Measurements from ENCODE around the gene DLK1. TPM values are rescaled to one million over a fixed set of nuclear protein-coding genes. Genes with fewer than 3 reads are reported as not detected.

The DLK1 gene
- total RNA-seq, 1 donor from 2014 or later, result 4.4 TPM

DNA sequence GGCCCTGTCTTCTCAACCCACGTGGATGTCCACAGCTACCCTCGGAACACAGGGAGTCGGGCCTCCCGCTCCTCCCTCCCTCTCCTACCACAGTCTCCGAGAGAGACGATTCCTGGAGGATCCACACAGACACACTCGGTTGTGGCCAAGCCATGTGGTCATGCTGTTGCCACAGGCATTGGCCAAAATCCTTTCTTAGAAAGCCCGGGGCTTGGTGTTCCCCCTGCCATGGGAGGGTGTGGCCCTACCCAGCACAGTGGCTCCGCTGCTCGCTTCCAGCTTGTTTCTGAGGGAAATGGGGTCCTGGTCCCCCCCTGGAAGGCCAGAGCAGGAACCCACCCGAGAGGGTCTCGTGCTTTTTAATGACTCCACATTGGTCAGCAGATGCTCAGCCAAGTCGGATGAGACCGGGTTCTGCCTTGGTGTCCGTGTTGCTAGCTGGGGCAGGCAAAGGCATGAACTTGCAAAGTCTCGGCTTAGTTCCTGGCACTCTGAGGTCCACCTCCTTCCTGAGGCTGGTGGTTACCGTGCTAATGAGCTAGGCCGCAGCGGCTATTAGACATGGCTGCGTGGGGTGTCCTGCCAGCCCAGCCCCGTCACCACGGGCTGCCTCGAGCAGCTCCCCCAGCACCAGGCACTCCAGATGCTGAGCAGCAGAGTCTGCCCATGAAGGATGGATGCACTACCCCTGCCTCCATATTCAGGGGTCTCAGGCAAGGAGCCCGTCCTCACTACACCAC lies 52.4 kb downstream of the DLK1 start:
- TF ChIP-seq, protein P1, sequence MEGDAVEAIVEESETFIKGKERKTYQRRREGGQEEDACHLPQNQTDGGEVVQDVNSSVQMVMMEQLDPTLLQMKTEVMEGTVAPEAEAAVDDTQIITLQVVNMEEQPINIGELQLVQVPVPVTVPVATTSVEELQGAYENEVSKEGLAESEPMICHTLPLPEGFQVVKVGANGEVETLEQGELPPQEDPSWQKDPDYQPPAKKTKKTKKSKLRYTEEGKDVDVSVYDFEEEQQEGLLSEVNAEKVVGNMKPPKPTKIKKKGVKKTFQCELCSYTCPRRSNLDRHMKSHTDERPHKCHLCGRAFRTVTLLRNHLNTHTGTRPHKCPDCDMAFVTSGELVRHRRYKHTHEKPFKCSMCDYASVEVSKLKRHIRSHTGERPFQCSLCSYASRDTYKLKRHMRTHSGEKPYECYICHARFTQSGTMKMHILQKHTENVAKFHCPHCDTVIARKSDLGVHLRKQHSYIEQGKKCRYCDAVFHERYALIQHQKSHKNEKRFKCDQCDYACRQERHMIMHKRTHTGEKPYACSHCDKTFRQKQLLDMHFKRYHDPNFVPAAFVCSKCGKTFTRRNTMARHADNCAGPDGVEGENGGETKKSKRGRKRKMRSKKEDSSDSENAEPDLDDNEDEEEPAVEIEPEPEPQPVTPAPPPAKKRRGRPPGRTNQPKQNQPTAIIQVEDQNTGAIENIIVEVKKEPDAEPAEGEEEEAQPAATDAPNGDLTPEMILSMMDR (conservative IDR thresholded peaks at IDR 0.05), result no peak
- Mint-ChIP-seq H3K4me1 (peaks cover 28% of the 10 kb centered on the region), H3K36me3 (ENCODE audit: low read depth) (no peaks in the 10 kb centered on the region), H3K9me3 (no peaks in the 10 kb centered on the region), H3K27ac (ENCODE audit: unreplicated experiment) (no peak overlapping the region), H3K4me3 (no peak overlapping the region), H3K27me3 (ENCODE audit: low read depth) (no peaks in the 10 kb centered on the region)
- no peak for DNase-seq (ENCODE audit: low read depth, low spot score)

DNA sequence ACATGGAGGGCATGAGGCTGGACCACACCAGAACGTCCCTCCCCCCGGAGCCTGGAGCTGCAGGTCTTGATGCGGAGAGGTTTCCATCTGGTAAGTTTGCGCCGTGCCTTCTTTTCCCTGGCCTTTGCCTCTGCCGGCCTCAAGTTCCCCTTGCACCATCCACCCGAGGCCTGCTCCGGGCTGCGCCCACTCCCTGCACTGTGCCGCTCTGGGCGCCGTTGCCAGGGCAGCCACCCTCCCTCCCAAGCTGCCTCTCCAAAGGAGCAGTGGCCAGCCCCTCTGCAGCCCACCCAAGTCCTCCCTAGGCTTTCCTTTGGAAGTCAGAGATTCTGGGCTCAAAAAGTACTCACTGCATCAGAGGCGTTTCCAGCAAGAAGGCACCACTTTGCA lies 53.0 kb downstream of the DLK1 start:
- Mint-ChIP-seq H3K27ac (ENCODE audit: unreplicated experiment) (no peak overlapping the region), H3K9me3 (no peaks in the 10 kb centered on the region), H3K4me1 (peaks cover 31% of the 10 kb centered on the region), H3K36me3 (ENCODE audit: low read depth) (no peaks in the 10 kb centered on the region), H3K27me3 (ENCODE audit: low read depth) (no peaks in the 10 kb centered on the region), H3K4me3 (no peak overlapping the region)
- TF ChIP-seq, protein P1 (conservative IDR thresholded peaks at IDR 0.05), result no peak
- no peak for DNase-seq (ENCODE audit: low read depth, low spot score)

DNA sequence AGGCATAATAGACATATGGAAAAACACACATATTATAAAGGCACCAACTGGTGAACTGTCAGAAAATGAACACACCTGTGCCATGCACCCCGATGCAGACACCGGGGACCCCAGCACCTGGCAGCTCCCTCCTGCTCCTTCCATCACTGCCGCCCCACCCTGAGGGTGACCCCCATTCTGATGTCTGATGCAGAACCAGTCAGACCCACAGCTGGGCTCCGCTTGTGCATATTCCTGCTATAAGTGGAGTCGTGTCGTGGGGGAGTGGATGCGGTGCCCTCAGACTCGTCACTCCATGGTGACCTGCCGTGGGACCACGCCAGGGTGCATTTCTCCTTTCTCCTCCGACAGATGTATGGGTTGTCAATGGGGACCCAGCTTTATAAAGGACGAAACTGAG lies 53.6 kb downstream of the DLK1 start:
- no peaks in the 10 kb centered on the region for H3K36me3 Mint-ChIP-seq (ENCODE audit: low read depth)
- DNase-seq (ENCODE audit: low read depth, low spot score), result no peak
- H3K4me3 Mint-ChIP-seq, result no peak overlapping the region
- H3K27me3 Mint-ChIP-seq (ENCODE audit: low read depth), result no peaks in the 10 kb centered on the region
- TF ChIP-seq, protein P1 (conservative IDR thresholded peaks at IDR 0.05), result no peak
- H3K27ac Mint-ChIP-seq (ENCODE audit: unreplicated experiment), result no peak overlapping the region
- H3K9me3 Mint-ChIP-seq, result no peaks in the 10 kb centered on the region
- H3K4me1 Mint-ChIP-seq, result peaks cover 37% of the 10 kb centered on the region

DNA sequence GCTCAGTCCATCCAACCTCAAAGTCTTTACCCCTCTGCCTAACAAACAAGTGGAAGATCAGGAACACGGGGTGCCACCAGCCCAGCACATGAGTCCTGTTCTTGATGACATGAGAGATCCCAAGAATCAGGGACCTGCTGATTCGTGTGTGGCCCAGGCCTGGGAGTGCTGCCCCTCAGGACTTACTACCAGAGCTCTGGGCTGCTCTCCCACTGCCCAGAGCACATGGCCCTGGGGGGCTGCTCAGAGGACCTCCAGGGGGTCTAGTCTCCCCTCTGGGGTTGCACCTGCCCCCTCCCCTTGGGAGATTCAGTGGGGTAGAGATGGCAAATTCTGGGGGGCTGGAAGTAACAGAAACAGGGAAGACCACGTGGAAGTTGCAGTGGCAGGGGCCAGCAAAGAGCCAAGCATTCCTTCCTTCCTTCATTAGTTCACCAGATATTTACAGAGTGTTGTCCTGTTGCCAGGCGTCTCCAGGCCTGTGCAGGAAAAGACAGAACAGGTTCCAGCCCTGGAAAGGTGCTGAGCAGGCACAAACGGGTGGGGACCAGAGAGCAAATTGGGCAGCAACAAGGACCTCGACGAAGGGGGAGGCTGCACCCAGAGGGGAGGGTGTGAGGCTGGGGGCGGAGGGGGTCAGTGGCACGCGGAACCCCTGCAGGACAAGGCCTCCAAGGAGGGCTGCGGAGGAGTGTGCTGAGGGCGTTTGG lies 54.1 kb downstream of the DLK1 start:
- no peak overlapping the region for H3K4me3 Mint-ChIP-seq
- H3K9me3 Mint-ChIP-seq, result no peaks in the 10 kb centered on the region
- H3K27me3 Mint-ChIP-seq (ENCODE audit: low read depth), result no peaks in the 10 kb centered on the region
- peaks cover 42% of the 10 kb centered on the region for H3K4me1 Mint-ChIP-seq
- no peak overlapping the region for H3K27ac Mint-ChIP-seq (ENCODE audit: unreplicated experiment)
- H3K36me3 Mint-ChIP-seq (ENCODE audit: low read depth), result no peaks in the 10 kb centered on the region
- TF ChIP-seq, protein P1 (conservative IDR thresholded peaks at IDR 0.05), result no peak
- DNase-seq (ENCODE audit: low read depth, low spot score), result no peak

DNA sequence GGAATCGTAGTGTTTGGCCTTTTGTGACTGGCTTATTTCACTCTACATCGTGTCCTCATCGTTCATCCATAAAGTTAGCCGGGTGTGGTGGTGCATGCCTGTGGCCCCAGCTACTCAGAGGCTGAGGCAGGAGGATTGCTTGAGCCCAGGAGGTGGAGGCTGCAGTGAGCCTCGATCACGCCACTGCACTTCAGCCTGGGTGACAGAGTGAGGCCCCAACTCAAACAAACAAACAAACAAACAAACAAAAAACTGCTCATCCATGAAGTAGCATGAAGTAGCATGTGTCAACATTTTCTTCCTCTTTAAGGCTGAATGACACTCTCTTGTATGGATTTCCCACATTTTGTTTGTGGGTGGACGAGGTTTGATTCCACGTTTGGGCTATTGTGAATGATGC lies 55.3 kb downstream of the DLK1 start:
- no peaks in the 10 kb centered on the region for H3K36me3 Mint-ChIP-seq (ENCODE audit: low read depth)
- H3K27me3 Mint-ChIP-seq (ENCODE audit: low read depth), result no peaks in the 10 kb centered on the region
- TF ChIP-seq, protein P1 (conservative IDR thresholded peaks at IDR 0.05), result no peak
- H3K27ac Mint-ChIP-seq (ENCODE audit: unreplicated experiment), result no peak overlapping the region
- no peak for DNase-seq (ENCODE audit: low read depth, low spot score)
- H3K4me1 Mint-ChIP-seq, result peaks cover 49% of the 10 kb centered on the region
- H3K9me3 Mint-ChIP-seq, result no peaks in the 10 kb centered on the region
- no peak overlapping the region for H3K4me3 Mint-ChIP-seq

All from neural crest cell (in vitro differentiated cells).